CD4-positive, alpha-beta T cell treated with Interleukin-2 at 100 ng/mL for 4 hours (primary cell): Measurements from ENCODE around the gene BTRC.
"Not testable (repeated sequence)": the region's sequence is repeated elsewhere in the genome, so short reads cannot be mapped to it uniquely, and the experiment has no call there.

Experiments used
- DNase-seq: peaks from one replicate; pipeline ENCODE4 v3.0.0-alpha.2; 2020; ENCODE audit warnings: low spot score

The BTRC gene

GRCh38 chr10:101346177-101346576 lies 7.8 kb upstream of the BTRC start:
- DNase-seq: no peak

- DNase-seq: no peak
Measured at GRCh38 chr10:101351017-101351416, 2.9 kb upstream of the BTRC start.

DNA sequence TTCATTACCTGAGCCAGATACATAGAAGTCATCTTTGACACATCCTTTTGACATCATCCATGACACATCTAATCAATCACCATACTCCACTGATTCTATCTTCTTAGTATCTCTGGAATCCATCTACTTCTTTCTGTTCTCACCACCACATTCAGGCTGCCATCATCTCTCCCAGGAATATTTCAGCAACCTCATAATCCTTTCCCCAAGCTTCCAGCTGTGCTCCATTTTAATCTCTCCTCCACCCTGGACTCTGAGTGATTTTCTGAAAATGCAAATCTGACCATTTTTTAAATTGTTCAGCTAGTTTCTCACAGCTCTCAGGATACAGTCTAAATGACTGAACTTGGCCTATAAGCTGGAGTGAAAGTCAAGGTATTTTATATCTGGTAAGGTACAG lies 2.5 kb upstream of the BTRC start:
- DNase-seq: no peak

DNA sequence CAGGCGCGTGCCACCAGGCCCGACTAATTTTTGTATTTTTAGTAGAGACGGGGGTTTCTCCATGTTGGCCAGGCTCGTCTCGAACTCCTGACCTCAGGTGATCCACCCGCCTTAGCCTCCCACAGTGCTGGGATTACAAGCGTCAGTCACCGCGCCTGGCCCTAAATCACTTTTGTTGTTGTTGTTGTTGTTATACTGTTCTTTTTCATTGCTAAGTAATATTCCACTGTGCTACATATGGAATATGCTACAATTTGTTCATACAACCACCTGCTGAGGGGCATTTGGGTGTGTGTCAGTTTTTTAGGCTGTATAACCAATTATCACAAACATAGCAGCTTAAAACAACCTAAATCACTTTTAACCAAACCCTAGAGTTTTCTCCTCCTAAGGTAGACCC lies 1.1 kb upstream of the BTRC start:
- DNase-seq: not testable (repeated sequence)

GRCh38 chr10:101354328-101355071 lies 535 bp downstream of the BTRC start:
- DNase-seq: peak; percentile 10

- DNase-seq: no peak
Measured at GRCh38 chr10:101355072-101355706, 1.2 kb downstream of the BTRC start.

DNA sequence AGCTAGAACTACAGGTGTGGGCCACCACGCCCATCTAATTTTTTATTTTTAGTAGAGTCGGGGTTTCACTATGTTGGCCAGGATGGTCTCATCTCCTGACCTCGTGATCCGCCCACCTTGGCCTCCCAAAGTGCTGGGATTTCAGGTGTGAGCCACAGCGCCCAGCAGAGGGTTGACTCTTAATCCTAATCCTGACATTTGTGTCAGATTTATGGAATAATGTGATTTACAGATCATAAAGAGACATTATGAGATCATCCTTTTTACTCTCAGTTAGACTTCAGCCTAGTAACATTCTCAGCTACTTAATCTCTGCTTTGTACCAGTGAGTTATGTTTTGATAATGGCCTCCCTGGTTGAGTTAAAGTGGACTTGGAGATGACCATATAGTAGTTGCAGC lies 2.2 kb downstream of the BTRC start:
- DNase-seq: no peak

DNA sequence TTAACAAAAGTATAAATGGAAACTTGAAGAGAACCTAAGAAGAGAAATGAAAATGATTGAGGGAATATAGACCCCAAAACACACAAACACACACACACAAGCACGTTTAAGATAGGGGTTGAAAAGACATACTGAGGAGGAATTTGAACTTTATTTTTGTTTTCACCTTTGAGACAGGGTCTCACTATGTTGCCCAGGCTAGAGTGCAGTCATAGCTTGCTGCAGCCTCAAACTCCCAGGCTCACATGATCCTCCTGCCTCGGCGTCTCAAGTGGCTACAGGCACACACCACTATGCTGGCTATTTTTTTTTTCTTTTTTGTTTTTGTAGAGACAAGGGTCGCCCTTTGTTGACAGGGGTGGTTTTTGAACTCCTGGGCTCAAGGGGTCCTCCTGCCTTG lies 4.0 kb downstream of the BTRC start:
- no peak for DNase-seq

GRCh38 chr10:101358706-101359300 lies 4.8 kb downstream of the BTRC start:
- DNase-seq: no peak

DNA sequence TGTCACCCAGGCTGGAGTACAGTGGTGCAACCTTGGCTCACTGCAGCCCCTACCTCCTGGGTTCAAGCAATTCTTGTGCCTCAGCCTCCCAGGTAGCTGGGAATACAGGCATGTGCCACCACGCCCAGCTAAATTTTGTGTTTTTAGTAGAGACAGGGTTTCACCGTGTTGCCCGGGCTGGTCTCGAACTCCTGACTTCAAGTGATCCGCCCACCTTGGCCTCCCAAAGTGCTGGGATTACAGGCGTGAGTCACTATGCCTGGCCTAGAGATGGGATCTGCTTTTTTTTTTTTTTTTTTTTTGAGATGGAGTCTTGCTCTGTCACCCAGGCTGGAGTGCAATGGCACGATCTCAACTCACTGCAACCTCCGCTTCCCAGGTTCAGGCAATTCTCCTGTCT lies 6.1 kb downstream of the BTRC start:
- not testable (repeated sequence) for DNase-seq

DNA sequence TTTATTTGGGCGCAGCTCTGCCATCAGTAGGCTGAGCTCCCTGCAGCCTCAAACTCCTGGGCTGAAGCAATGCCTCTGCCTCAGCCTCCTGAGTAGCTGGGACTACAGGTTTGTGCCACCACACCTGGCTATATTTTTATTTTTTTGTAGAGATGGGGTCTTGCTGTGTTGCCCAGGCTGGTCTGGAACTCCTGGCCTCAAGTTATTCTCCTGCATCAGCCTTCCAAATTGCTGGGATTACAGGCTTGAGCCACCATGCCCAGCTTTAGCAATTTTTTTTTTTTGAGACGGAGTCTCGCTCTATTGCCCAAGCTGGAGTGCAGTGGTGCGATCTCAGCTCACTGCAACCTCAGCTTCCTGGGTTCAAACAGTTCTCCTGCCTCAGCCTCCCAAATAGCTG lies 6.9 kb downstream of the BTRC start:
- not testable (repeated sequence) for DNase-seq

DNA sequence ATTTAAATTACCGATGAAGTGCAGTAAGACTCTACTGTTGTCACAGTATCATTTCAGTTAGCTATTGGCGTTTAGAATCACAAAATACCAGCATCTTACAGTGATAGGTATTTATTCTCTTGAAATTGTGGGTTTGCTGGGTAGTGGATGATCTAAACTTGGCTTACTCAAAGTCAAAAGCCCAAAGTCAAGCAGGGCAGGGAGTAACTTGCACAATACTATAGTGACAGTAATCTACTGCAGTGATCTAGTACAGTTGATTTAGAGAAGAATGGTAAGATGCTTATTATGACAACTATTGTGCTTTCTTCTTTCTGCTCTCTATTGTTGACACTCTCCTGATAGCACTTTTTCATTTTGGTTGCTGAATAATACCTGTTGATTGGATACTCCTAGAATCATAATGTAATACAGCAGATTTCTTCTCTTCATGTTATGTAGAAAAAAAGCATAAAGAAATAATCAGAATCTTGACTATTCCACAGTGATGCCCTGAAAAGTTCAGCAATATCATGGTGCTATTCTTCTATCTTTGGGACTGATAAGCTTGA lies 10.0 kb downstream of the BTRC start:
- DNase-seq: no peak

- no peak for DNase-seq
Measured at GRCh38 chr10:101364721-101365120, 10.8 kb downstream of the BTRC start.

GRCh38 chr10:101367569-101368453 lies 13.8 kb downstream of the BTRC start:
- DNase-seq: peak; percentile 24

DNA sequence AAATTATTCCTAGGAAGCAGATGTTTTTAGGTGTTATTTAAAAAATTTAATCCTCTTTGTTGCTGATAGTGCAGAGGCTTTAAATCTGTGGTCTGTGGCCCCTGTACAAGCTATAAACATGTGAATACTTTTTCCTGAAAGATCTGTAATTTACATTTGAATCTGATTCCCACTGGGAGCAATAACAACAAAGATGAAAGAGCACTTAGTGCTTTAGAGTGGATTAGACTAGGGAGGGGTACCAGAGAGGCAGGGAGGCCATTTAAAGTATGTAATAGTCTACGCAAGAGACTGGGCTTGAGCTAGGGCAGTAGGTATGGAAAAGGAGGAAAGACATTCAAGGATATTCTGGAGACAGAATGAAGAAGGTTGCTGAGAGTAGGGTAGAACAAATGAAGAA lies 19.1 kb downstream of the BTRC start:
- DNase-seq: no peak

GRCh38 chr10:101373993-101374392 lies 20.0 kb downstream of the BTRC start:
- not testable (repeated sequence) for DNase-seq

GRCh38 chr10:101375076-101375475 lies 21.1 kb downstream of the BTRC start:
- DNase-seq: no peak

DNA sequence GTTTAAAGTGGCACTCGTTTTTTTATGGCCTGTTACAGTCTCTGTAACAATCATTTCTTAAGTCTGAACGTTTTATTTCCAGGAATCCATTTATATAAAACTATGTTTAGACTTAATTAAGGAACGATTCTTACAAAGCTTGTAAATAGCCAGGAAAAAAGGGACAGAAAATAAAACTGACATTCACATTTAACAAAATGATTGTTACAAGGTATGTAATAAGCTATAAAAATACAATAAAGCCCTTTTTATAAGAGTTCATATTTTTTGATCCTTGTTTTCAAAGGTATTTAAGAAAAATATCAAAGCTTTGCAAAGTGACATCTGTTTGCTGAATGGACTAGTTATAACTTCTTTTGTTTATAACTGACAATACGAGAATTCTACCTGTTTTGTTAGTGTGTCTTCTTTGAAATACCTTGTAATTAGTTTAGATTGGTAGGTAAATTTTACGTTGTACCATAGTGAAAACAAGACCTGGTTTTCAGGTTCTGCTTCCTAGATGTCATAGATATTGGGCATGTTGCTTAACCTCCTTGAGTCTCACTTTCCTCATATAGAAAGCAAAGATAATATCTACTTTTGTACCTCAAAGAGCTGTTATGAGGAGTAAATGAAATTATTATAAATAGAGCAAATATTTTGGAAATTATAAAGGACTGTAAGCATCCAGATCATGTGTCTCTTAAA lies 25.8 kb downstream of the BTRC start:
- DNase-seq: no peak

- DNase-seq: no peak
Measured at GRCh38 chr10:101380353-101381017, 26.5 kb downstream of the BTRC start.

DNA sequence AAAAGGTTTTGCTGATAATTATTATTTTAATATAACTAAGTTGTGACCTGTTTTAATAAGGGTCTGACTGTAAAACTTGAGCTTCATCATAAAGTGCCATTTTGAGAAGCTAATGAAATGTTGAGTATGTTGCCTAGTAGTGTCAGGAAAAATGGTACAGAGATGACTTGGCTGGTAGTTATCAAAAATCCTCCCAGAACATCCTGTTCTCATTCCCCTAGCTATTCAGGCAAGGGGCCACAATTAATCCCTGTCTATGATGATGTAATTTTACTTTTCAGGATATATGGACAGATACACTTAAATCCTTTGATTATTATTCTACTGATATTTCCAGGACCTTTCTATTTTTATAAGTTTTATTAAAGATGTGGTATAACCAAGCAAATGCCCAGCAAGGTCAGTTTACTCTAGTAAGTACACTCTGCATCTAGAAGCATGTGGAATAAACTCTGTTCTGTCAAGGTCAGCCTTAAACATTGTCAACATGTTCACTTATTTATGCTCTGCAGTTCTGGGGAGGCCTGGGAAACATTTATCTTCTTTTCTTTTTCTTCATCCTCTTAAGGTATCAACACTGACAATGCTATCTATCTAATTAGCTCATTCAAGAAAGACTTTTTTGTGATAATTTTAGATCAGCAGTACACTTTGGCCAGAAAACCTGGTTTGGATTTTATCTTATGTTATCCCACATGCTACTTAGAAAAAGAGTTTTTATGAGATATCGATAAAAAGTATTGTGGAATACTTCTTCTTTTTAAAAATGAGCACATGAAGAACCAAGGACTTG lies 32.1 kb downstream of the BTRC start:
- DNase-seq: no peak
